IMR-90 (cell line): ENCODE results near the gene NRIP3. TPM values are rescaled to one million over a fixed set of nuclear protein-coding genes. Genes with fewer than 3 reads are reported as not detected.

Source experiments
- ATAC-seq: fragments of 200-7000 bp; cut with Tn5 transposase; 2 replicates; pipeline ENCODE4 v1.9.1; 2020; ENCODE audit warnings: low read depth, mild to moderate bottlenecking, moderate library complexity
- BruUV-seq: library from RNA; stranded (reverse); fragments of 400-500 nt; replicated peaks from 2 replicates; lab custom pipeline; 2021; lab: Mats Ljungman, UMichigan
- CTCF ChIA-PET: fragments of 300-600 bp; formaldehyde crosslinking; extraction: SDS; loops from one replicate; lab custom pipeline; 2021; ENCODE audit warnings: antibody characterized with exemption; lab: Yijun Ruan, JAX
- POLR2A ChIA-PET: fragments of 300-600 bp; sonication (Branson Sonifier 250); formaldehyde crosslinking; loops from one replicate; lab custom pipeline; 2022; ENCODE audit warnings: antibody characterized with exemption; ENCODE audit not compliant: unreplicated experiment; lab: Charles Lee
- DNase-seq: peaks from one replicate; pipeline ENCODE4 v3.0.0; 2013
- H2AFZ ChIP-seq: replicated peaks from 2 replicates; pipeline ENCODE3; 2013; ENCODE audit warnings: low read length, mild to moderate bottlenecking; ENCODE audit not compliant: poor library complexity
- H2AK5ac ChIP-seq: 2 replicates; pipeline ENCODE4 v1.6.1; 2013; ENCODE audit warnings: low read depth, low read length, inconsistent platforms
- H2AK9ac ChIP-seq: replicated peaks from 2 replicates; pipeline ENCODE3; 2013; ENCODE audit warnings: mild to moderate bottlenecking, low read depth, low read length, moderate library complexity; ENCODE audit not compliant: poor library complexity
- H2BK120ac ChIP-seq: 2 replicates; pipeline ENCODE4 v1.6.1; 2013; ENCODE audit warnings: low read depth, low read length, inconsistent platforms
- H2BK15ac ChIP-seq: 3 replicates; pipeline ENCODE4 v1.6.1; 2013; ENCODE audit warnings: low read depth, low read length, inconsistent platforms
- H2BK20ac ChIP-seq: 2 replicates; pipeline ENCODE4 v1.6.1; 2013; ENCODE audit warnings: low read depth, mild to moderate bottlenecking, inconsistent platforms, low read length, moderate library complexity
- H2BK5ac ChIP-seq: 2 replicates; pipeline ENCODE4 v1.6.1; 2013; ENCODE audit warnings: mild to moderate bottlenecking, low read depth, low read length, inconsistent platforms; ENCODE audit not compliant: poor library complexity, severe bottlenecking
- H3K14ac ChIP-seq: replicated peaks from 2 replicates; pipeline ENCODE4 v1.6.1; 2013; ENCODE audit warnings: low read depth, low read length, inconsistent platforms
- H3K18ac ChIP-seq: 2 replicates; pipeline ENCODE4 v1.6.1; 2013; ENCODE audit warnings: low read depth, low read length, control low read depth
- H3K23ac ChIP-seq: 2 replicates; pipeline ENCODE4 v1.6.1; 2013; ENCODE audit warnings: low read depth, low read length, inconsistent platforms
- H3K27ac ChIP-seq: 2 replicates; pipeline ENCODE4 v1.5.1; 2013; ENCODE audit warnings: mild to moderate bottlenecking, control low read depth, low read length; ENCODE audit not compliant: insufficient read depth
- H3K27me3 ChIP-seq: 2 replicates; pipeline ENCODE4 v1.6.1; 2013; ENCODE audit warnings: low read length; ENCODE audit not compliant: control insufficient read depth, insufficient read depth
- H3K36me3 ChIP-seq: 2 replicates; pipeline ENCODE4 v1.6.1; 2013; ENCODE audit warnings: low read length, mixed read lengths; ENCODE audit not compliant: control insufficient read depth, insufficient read depth
- H3K4ac ChIP-seq: 2 replicates; pipeline ENCODE4 v1.6.1; 2013; ENCODE audit warnings: low read depth, low read length, inconsistent platforms
- H3K4me1 ChIP-seq: 2 replicates; pipeline ENCODE4 v1.6.1; 2013; ENCODE audit warnings: low read length, mixed read lengths; ENCODE audit not compliant: control insufficient read depth, insufficient read depth
- H3K4me2 ChIP-seq: 2 replicates; pipeline ENCODE4 v1.6.1; 2013; ENCODE audit warnings: low read depth, mild to moderate bottlenecking, control low read depth, low read length, moderate library complexity
- H3K4me3 ChIP-seq: 2 replicates; pipeline ENCODE4 v1.5.1; 2013; ENCODE audit warnings: low read depth, mild to moderate bottlenecking, control low read depth, low read length, moderate library complexity; ENCODE audit not compliant: insufficient read depth
- H3K56ac ChIP-seq: 2 replicates; pipeline ENCODE4 v1.6.1; 2013; ENCODE audit warnings: low read length, inconsistent platforms; ENCODE audit not compliant: insufficient read depth; ENCODE audit errors: extremely low read depth
- H3K79me1 ChIP-seq, 2 experiments: 2 replicates each; pipeline ENCODE4 v1.6.1; 2013; ENCODE audit warnings: low read length in 2 of 2, inconsistent platforms in 1 of 2, low read depth in 1 of 2
- H3K9ac ChIP-seq: 2 replicates; pipeline ENCODE4 v1.6.1; 2013; ENCODE audit warnings: low read depth, low read length, control low read depth
- H3K9me1 ChIP-seq: 2 replicates; pipeline ENCODE4 v1.6.1; 2013; ENCODE audit warnings: low read length, inconsistent platforms; ENCODE audit not compliant: insufficient read depth
- H3K9me3 ChIP-seq: 2 replicates; pipeline ENCODE4 v1.6.1; 2013; ENCODE audit warnings: low read length; ENCODE audit not compliant: control insufficient read depth, insufficient read depth
- H4K20me1 ChIP-seq: 2 replicates; pipeline ENCODE4 v1.6.1; 2013; ENCODE audit warnings: low read length, inconsistent platforms; ENCODE audit not compliant: insufficient read depth
- H4K5ac ChIP-seq: 2 replicates; pipeline ENCODE4 v1.6.1; 2013; ENCODE audit warnings: mild to moderate bottlenecking, low read depth, low read length, control low read depth
- H4K8ac ChIP-seq, 2 experiments: 2 replicates each; pipeline ENCODE4 v1.6.1; 2013; ENCODE audit warnings: low read depth in 2 of 2, low read length in 2 of 2, control low read depth in 1 of 2, inconsistent platforms in 1 of 2
- H4K91ac ChIP-seq: 2 replicates; pipeline ENCODE4 v1.6.1; 2013; ENCODE audit warnings: low read depth, low read length, inconsistent platforms; ENCODE audit not compliant: insufficient read depth
- BHLHE40 ChIP-seq: fragments of 150-350 bp; IDR thresholded peaks from 2 replicates; pipeline ENCODE4 v1.6.1; 2016; ENCODE audit warnings: mild to moderate bottlenecking, low read depth, low read length
- CEBPB ChIP-seq: IDR thresholded peaks from 2 replicates; pipeline ENCODE4 v1.6.1; 2012; ENCODE audit warnings: low read depth, low read length, improper control_type of control experiment
- CHD1 ChIP-seq: IDR thresholded peaks from 2 replicates; pipeline ENCODE4 v1.6.1; 2012; ENCODE audit warnings: low read depth, low read length, improper control_type of control experiment
- FOS ChIP-seq: fragments of 150-350 bp; IDR thresholded peaks from 2 replicates; pipeline ENCODE4 v1.6.1; 2016; ENCODE audit warnings: low read depth, low read length
- MAFK ChIP-seq: IDR thresholded peaks from 2 replicates; pipeline ENCODE4 v1.6.1; 2012; ENCODE audit warnings: low read depth, low read length, improper control_type of control experiment
- MAZ ChIP-seq: IDR thresholded peaks from 2 replicates; pipeline ENCODE4 v1.6.1; 2012; ENCODE audit warnings: low read depth, mild to moderate bottlenecking, low read length, improper control_type of control experiment, moderate library complexity, borderline replicate concordance
- MXI1 ChIP-seq: IDR thresholded peaks from 2 replicates; pipeline ENCODE4 v1.6.1; 2012; ENCODE audit warnings: low read depth, mild to moderate bottlenecking, low read length, moderate library complexity, borderline replicate concordance
- NFE2L2 ChIP-seq: fragments of 150-350 bp; IDR thresholded peaks from 2 replicates; pipeline ENCODE4 v1.6.1; 2016; ENCODE audit warnings: low read depth, mild to moderate bottlenecking, low read length
- POLR2A ChIP-seq: IDR thresholded peaks from 2 replicates; pipeline ENCODE4 v1.6.1; 2012; ENCODE audit warnings: mild to moderate bottlenecking, low read depth, low read length
- RAD21 ChIP-seq: IDR thresholded peaks from 2 replicates; pipeline ENCODE4 v1.6.1; 2012; ENCODE audit warnings: low read length, improper control_type of control experiment
- RCOR1 ChIP-seq: IDR thresholded peaks from 2 replicates; pipeline ENCODE4 v1.6.1; 2012; ENCODE audit warnings: mild to moderate bottlenecking, low read length, improper control_type of control experiment; ENCODE audit not compliant: insufficient replicate concordance
- RFX5 ChIP-seq: IDR thresholded peaks from 2 replicates; pipeline ENCODE4 v1.8.0; 2012; ENCODE audit warnings: low read depth, mild to moderate bottlenecking, low read length, moderate library complexity
- SMC3 ChIP-seq: fragments of 150-350 bp; IDR thresholded peaks from 2 replicates; pipeline ENCODE4 v1.6.1; 2016; ENCODE audit warnings: low read depth, mild to moderate bottlenecking, antibody characterized with exemption, low read length, moderate library complexity
- WGBS, 2 experiments: methylation state at CpG; one replicate each; pipeline versions ENCODE4 v1.1.5 to v1.1.7; 2013; ENCODE audit warnings: missing lambda C conversion rate in 2 of 2; ENCODE audit not compliant: insufficient read length in 1 of 2; ENCODE audit errors: extremely low coverage in 2 of 2; 5-methylcytosine and 5-hydroxymethylcytosine counted together
- dilution Hi-C: fragments of 300-500 bp; cut with HindIII; formaldehyde crosslinking; loops from one replicate; pipeline ENCODE4 v1.14.3; 2018; ENCODE audit warnings: low sequenced_read_pairs; ENCODE audit not compliant: unreplicated experiment
- in situ Hi-C: fragments of 300-500 bp; cut with MboI; formaldehyde crosslinking; loops from 3 replicates; pipeline ENCODE4 v1.14.3; 2019; ENCODE audit warnings: low sequenced_read_pairs, inconsistent platforms, mixed read lengths
- intact Hi-C: fragments of 100-400 bp; cut with micrococcal nuclease; formaldehyde crosslinking; loops from 2 replicates; pipeline ENCODE4 v1.10.0; 2022
- polyA plus RNA-seq, 3 experiments: library from polyadenylated mRNA; depleted of rRNA; stranded (reverse); fragments of >200 nt; gene quantifications; 2 replicates each; pipeline ENCODE4 v1.2.3, GENCODE V29; 2012; ENCODE audit warnings: low replicate concordance in 1 of 3
- total RNA-seq: library from RNA; depleted of rRNA; stranded (reverse); fragments of >200 nt; gene quantifications from 2 replicates; pipeline ENCODE4 v1.2.3, GENCODE V29; 2012
- TF ChIP-seq, protein P1 (sequence below): conservative IDR thresholded peaks from 2 replicates; pipeline ENCODE4 v1.5.1; 2012; ENCODE audit warnings: mild to moderate bottlenecking, low read depth, low read length, improper control_type of control experiment
- TF ChIP-seq, protein P2 (sequence below): fragments of 150-350 bp; IDR thresholded peaks from 2 replicates; pipeline ENCODE4 v1.6.1; 2016; ENCODE audit warnings: low read depth, mild to moderate bottlenecking, low read length, moderate library complexity, borderline replicate concordance
- TF ChIP-seq, protein P3 (sequence below): fragments of 150-350 bp; IDR thresholded peaks from 2 replicates; pipeline ENCODE4 v1.6.1; 2017; ENCODE audit warnings: mild to moderate bottlenecking, antibody characterized with exemption, low read length, low read depth

Gene NRIP3
- total and polyA plus RNA-seq, 2 of the 4 experiments (the other 2 are of a cell fraction): 11.5 to 43.6 TPM

DNA sequence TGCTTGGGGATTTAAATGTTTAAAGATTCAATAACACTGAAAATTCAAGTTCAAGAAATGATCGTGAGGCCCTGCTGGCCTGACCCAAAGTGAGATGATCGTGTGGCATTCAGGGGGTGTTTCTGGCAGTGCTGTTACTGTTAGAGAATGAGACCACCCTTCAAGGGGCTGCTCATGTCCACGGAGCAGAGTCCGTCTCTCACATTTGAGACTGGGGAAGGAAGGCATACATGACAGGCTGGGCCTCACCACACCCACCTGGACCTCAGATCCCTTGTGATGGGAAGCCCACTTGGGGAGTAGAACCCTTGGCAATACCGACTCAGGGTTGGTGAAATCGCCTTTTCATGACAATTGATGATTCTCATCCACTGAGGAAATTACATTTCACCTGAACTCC lies 16.1 kb upstream of the NRIP3 start:
- Histone ChIP-seq H2AK9ac (no peak overlapping the region), H2BK20ac (no peak overlapping the region), H3K56ac (no peak overlapping the region), H4K5ac (no peak overlapping the region), H2AFZ (no peak overlapping the region), H3K4ac (no peak overlapping the region), H4K8ac (no peak overlapping the region), H3K9me1 (peaks cover 4% of the 10 kb centered on the region; the same call in 1 of the 2 replicates), H2BK15ac (no peak overlapping the region), H3K9me3 (no peaks in the 10 kb centered on the region), H4K91ac (no peak overlapping the region), H3K79me1 (no peaks in the 10 kb centered on the region), H3K14ac (no peak overlapping the region), H3K27me3 (peaks cover 2% of the 10 kb centered on the region; the same call in 1 of the 2 replicates), H3K9ac (no peak overlapping the region), H2AK5ac (no peak overlapping the region), H3K4me2 (no peak overlapping the region), H2BK120ac (no peak overlapping the region), H3K18ac (no peak overlapping the region), H3K36me3 (no peaks in the 10 kb centered on the region), H3K27ac (no peak overlapping the region), H3K23ac (no peak overlapping the region), H3K4me3 (no peak overlapping the region), H4K20me1 (no peaks in the 10 kb centered on the region), H2BK5ac (no peak overlapping the region), H3K4me1 (no peaks in the 10 kb centered on the region)
- DNase-seq (no peak), ATAC-seq (no peak)
- intact Hi-C loops: no loop called here
- ChIA-PET POLR2A (no interaction called here), CTCF (no interaction called here)
- in situ Hi-C loops: loop anchor here (5.0 to 25.0 kb wide), 2 partner anchors 112 to 492 kb away; no protein-coding TSS in a partner anchor
- BruUV-seq: no TSS peak
- TF ChIP-seq POLR2A (no peak), FOS (no peak), CEBPB (no peak), SMC3 (no peak), MXI1 (no peak), NFE2L2 (no peak), RAD21 (no peak), BHLHE40 (no peak), RCOR1 (no peak), MAFK (no peak), CHD1 (no peak), RFX5 (no peak), MAZ (no peak)
- TF ChIP-seq, protein P1, sequence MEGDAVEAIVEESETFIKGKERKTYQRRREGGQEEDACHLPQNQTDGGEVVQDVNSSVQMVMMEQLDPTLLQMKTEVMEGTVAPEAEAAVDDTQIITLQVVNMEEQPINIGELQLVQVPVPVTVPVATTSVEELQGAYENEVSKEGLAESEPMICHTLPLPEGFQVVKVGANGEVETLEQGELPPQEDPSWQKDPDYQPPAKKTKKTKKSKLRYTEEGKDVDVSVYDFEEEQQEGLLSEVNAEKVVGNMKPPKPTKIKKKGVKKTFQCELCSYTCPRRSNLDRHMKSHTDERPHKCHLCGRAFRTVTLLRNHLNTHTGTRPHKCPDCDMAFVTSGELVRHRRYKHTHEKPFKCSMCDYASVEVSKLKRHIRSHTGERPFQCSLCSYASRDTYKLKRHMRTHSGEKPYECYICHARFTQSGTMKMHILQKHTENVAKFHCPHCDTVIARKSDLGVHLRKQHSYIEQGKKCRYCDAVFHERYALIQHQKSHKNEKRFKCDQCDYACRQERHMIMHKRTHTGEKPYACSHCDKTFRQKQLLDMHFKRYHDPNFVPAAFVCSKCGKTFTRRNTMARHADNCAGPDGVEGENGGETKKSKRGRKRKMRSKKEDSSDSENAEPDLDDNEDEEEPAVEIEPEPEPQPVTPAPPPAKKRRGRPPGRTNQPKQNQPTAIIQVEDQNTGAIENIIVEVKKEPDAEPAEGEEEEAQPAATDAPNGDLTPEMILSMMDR: no peak
- TF ChIP-seq, protein P2, sequence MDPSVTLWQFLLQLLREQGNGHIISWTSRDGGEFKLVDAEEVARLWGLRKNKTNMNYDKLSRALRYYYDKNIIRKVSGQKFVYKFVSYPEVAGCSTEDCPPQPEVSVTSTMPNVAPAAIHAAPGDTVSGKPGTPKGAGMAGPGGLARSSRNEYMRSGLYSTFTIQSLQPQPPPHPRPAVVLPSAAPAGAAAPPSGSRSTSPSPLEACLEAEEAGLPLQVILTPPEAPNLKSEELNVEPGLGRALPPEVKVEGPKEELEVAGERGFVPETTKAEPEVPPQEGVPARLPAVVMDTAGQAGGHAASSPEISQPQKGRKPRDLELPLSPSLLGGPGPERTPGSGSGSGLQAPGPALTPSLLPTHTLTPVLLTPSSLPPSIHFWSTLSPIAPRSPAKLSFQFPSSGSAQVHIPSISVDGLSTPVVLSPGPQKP: no peak
- TF ChIP-seq, protein P3, sequence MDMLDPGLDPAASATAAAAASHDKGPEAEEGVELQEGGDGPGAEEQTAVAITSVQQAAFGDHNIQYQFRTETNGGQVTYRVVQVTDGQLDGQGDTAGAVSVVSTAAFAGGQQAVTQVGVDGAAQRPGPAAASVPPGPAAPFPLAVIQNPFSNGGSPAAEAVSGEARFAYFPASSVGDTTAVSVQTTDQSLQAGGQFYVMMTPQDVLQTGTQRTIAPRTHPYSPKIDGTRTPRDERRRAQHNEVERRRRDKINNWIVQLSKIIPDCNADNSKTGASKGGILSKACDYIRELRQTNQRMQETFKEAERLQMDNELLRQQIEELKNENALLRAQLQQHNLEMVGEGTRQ: no peak
- dilution Hi-C loops: no loop called here
- 90% methylated on average over 2 of the region's 6 CpGs; no CpG with 5 or more reads in 1 of the 2 experiments for WGBS, 2 experiments
